Activated CD8-positive, alpha-beta memory T cell treated with anti-CD3 and anti-CD28 coated beads for 36 hours (primary cell): Measurements from ENCODE around the gene IGSF21. TPM values are rescaled to one million over a fixed set of nuclear protein-coding genes. Genes with fewer than 3 reads are reported as not detected.

Source experiments
- CTCF ChIA-PET: fragments of 350-600 bp; sonication (Branson Sonifier 250); formaldehyde crosslinking; loops from one replicate; lab custom pipeline; 2021; ENCODE audit warnings: antibody characterized with exemption; lab: Charles Lee
- POLR2A ChIA-PET: fragments of 350-600 bp; sonication (Branson Sonifier 250); formaldehyde crosslinking; loops from one replicate; lab custom pipeline; 2021; ENCODE audit warnings: antibody characterized with exemption; lab: Charles Lee
- total RNA-seq, 2 experiments: library from RNA; stranded (reverse); gene quantifications; one replicate each; pipeline ENCODE4 v1.2.3, GENCODE V29; 2021

IGSF21 gene
- total RNA-seq, 2 experiments from 2014 or later = not detected

GRCh38 chr1:18302788-18303413 is 195.3 kb downstream of the IGSF21 start:
- ChIA-PET CTCF (no interaction called here), POLR2A (no interaction called here)

- ChIA-PET CTCF (no interaction called here), POLR2A (no interaction called here)
Observed at GRCh38 chr1:18304151-18304869, 196.7 kb downstream of the IGSF21 start.

GRCh38 chr1:18305182-18305795 is 197.7 kb downstream of the IGSF21 start:
- ChIA-PET CTCF (no interaction called here), POLR2A (no interaction called here)

GRCh38 chr1:18307329-18307898 is 199.8 kb downstream of the IGSF21 start:
- POLR2A ChIA-PET = no interaction called here

GRCh38 chr1:18309552-18310155 is 202.1 kb downstream of the IGSF21 start:
- ChIA-PET CTCF (no interaction called here), POLR2A (no interaction called here)

More at GRCh38 chr1:18307329-18307898, 199.8 kb downstream of the IGSF21 start:
- CTCF ChIA-PET = no interaction called here

GRCh38 chr1:18312961-18313360 is 205.4 kb downstream of the IGSF21 start:
- ChIA-PET CTCF (no interaction called here), POLR2A (no interaction called here)

GRCh38 chr1:18313523-18313922 is 205.9 kb downstream of the IGSF21 start:
- CTCF ChIA-PET = no interaction called here

GRCh38 chr1:18314399-18314798 is 206.8 kb downstream of the IGSF21 start:
- CTCF ChIA-PET = no interaction called here
- POLR2A ChIA-PET = no interaction called here

More at GRCh38 chr1:18313523-18313922, 205.9 kb downstream of the IGSF21 start:
- POLR2A ChIA-PET = no interaction called here

- ChIA-PET POLR2A (no interaction called here), CTCF (no interaction called here)
Observed at GRCh38 chr1:18315449-18315848, 207.9 kb downstream of the IGSF21 start.

- ChIA-PET POLR2A (no interaction called here), CTCF (no interaction called here)
Observed at GRCh38 chr1:18316764-18317163, 209.2 kb downstream of the IGSF21 start.

- CTCF ChIA-PET = no interaction called here
Observed at GRCh38 chr1:18319099-18319498, 211.5 kb downstream of the IGSF21 start.

GRCh38 chr1:18320051-18320450 is 212.5 kb downstream of the IGSF21 start:
- ChIA-PET CTCF (no interaction called here), POLR2A (no interaction called here)

More at GRCh38 chr1:18319099-18319498, 211.5 kb downstream of the IGSF21 start:
- POLR2A ChIA-PET = no interaction called here

GRCh38 chr1:18322368-18323032 is 214.9 kb downstream of the IGSF21 start:
- POLR2A ChIA-PET = no interaction called here
- CTCF ChIA-PET = no interaction called here

GRCh38 chr1:18323259-18323658 is 215.7 kb downstream of the IGSF21 start:
- ChIA-PET POLR2A (no interaction called here), CTCF (no interaction called here)

- CTCF ChIA-PET = no interaction called here
Observed at GRCh38 chr1:18324246-18324645, 216.6 kb downstream of the IGSF21 start.

GRCh38 chr1:18325136-18325535 is 217.5 kb downstream of the IGSF21 start:
- ChIA-PET POLR2A (no interaction called here), CTCF (interaction anchor here (0.7 kb wide), 1 partner anchor 13 kb away, joined by 3 read pairs; no protein-coding TSS in a partner anchor)

More at GRCh38 chr1:18324246-18324645, 216.6 kb downstream of the IGSF21 start:
- POLR2A ChIA-PET = no interaction called here

GRCh38 chr1:18326211-18326897 is 218.8 kb downstream of the IGSF21 start:
- ChIA-PET POLR2A (no interaction called here), CTCF (no interaction called here)

- POLR2A ChIA-PET = no interaction called here
- CTCF ChIA-PET = no interaction called here
Observed at GRCh38 chr1:18327650-18328049, 220.1 kb downstream of the IGSF21 start.

GRCh38 chr1:18328803-18329202 is 221.2 kb downstream of the IGSF21 start:
- CTCF ChIA-PET = no interaction called here
- POLR2A ChIA-PET = no interaction called here
